B cell (primary cell): ENCODE results near the gene NR1D1. TPM values are rescaled to one million over a fixed set of nuclear protein-coding genes. Genes with fewer than 3 reads are reported as not detected.

ENCODE experiments used
- ATAC-seq: fragments of 200-7000 bp; cut with Tn5 transposase; one replicate; pipeline ENCODE4 v1.10.0; 2021; ENCODE audit warnings: low read depth, mild to moderate bottlenecking, moderate number of reproducible peaks, moderate library complexity
- CTCF ChIA-PET: fragments of 350-600 bp; sonication (Branson Sonifier 250); formaldehyde crosslinking; loops from one replicate; lab custom pipeline; 2021; ENCODE audit warnings: antibody characterized with exemption, inconsistent platforms; lab: Charles Lee
- POLR2A ChIA-PET: fragments of 350-600 bp; sonication (Branson Sonifier 250); formaldehyde crosslinking; loops from one replicate; lab custom pipeline; 2021; ENCODE audit warnings: antibody characterized with exemption; lab: Charles Lee
- DNase-seq: peaks from one replicate; pipeline ENCODE4 v3.0.0; 2013
- H2AFZ ChIP-seq: 2 replicates; pipeline ENCODE4 v1.6.1; 2012; ENCODE audit warnings: mild to moderate bottlenecking, low read depth, low read length; ENCODE audit not compliant: insufficient read depth, poor library complexity, severe bottlenecking
- H3K27ac ChIP-seq, 2 donors: 1 replicate in 1 of 2; 2 replicates in 1 of 2; pipeline ENCODE4 v1.5.1; 2012 to 2013; ENCODE audit warnings: low read length in 2 of 2, mild to moderate bottlenecking in 2 of 2, moderate library complexity in 1 of 2
- H3K27me3 ChIP-seq, 4 experiments: fragments of 200-600 bp in 1 of 4; sonication (generic) in 1 of 4; replicated peaks in 1 of 4; 1 replicate in 2 of 4; 2 replicates in 2 of 4; pipeline versions ENCODE4 v1.6.1 to v1.7.0; 2013 to 2016; ENCODE audit warnings: low read length in 3 of 4, mild to moderate bottlenecking in 2 of 4, mixed read lengths in 1 of 4, moderate library complexity in 1 of 4; ENCODE audit not compliant: insufficient read depth in 4 of 4, control insufficient read depth in 3 of 4; ENCODE audit errors: control extremely low read depth in 1 of 4
- H3K36me3 ChIP-seq, 2 experiments: replicated peaks in 1 of 2; 1 replicate in 1 of 2; 2 replicates in 1 of 2; pipeline versions ENCODE4 v1.6.1 to v1.7.1; 2013; ENCODE audit warnings: low read length in 1 of 2; ENCODE audit not compliant: insufficient read depth in 2 of 2, control insufficient read depth in 1 of 2; ENCODE audit errors: control extremely low read depth in 1 of 2, extremely low read depth in 1 of 2
- H3K4me1 ChIP-seq, 2 donors: fragments of 200-600 bp in 1 of 2; sonication (generic) in 1 of 2; 1 replicate in 1 of 2; 2 replicates in 1 of 2; pipeline versions ENCODE4 v1.5.1 to v1.6.1; 2013 to 2017; ENCODE audit warnings: low read length in 2 of 2; ENCODE audit not compliant: control insufficient read depth in 2 of 2, insufficient read depth in 2 of 2
- H3K4me2 ChIP-seq: replicated peaks from 2 replicates; pipeline ENCODE3; 2012; ENCODE audit warnings: mild to moderate bottlenecking, low read depth, low read length; ENCODE audit not compliant: poor library complexity, severe bottlenecking
- H3K4me3 ChIP-seq, 5 experiments: fragments of 200-600 bp in 1 of 5; sonication (generic) in 1 of 5; 1 replicate in 3 of 5; 2 replicates in 2 of 5; pipeline versions ENCODE4 v1.5.1 to v1.7.0; 2011 to 2016; ENCODE audit warnings: low read length in 4 of 5, mild to moderate bottlenecking in 4 of 5, low read depth in 2 of 5, control low read depth in 1 of 5, moderate library complexity in 1 of 5; ENCODE audit not compliant: insufficient read depth in 1 of 5; ENCODE audit errors: control extremely low read depth in 1 of 5, extremely low read depth in 1 of 5
- H3K79me2 ChIP-seq: fragments of 200-600 bp; sonication (generic); one replicate; pipeline ENCODE4 v1.6.0; 2016; ENCODE audit warnings: low read length; ENCODE audit not compliant: control insufficient read depth, insufficient read depth
- H3K9ac ChIP-seq: fragments of 200-600 bp; sonication (generic); 2 replicates; pipeline ENCODE4 v1.6.1; 2017; ENCODE audit warnings: mild to moderate bottlenecking, low read length, moderate library complexity
- H3K9me3 ChIP-seq, 3 donors: one replicate each; pipeline versions ENCODE4 v1.6.1 to v1.7.1; 2013; ENCODE audit warnings: low read length in 2 of 3; ENCODE audit not compliant: control insufficient read depth in 2 of 3, insufficient read depth in 1 of 3; ENCODE audit errors: control extremely low read depth in 1 of 3
- H4K20me1 ChIP-seq: 2 replicates; pipeline ENCODE4 v1.6.0; 2012; ENCODE audit warnings: mild to moderate bottlenecking, low read length; ENCODE audit not compliant: insufficient read depth, control insufficient read depth, poor library complexity, severe bottlenecking
- H3K27ac Mint-ChIP-seq: one replicate; pipeline ENCODE4 v1.8.0; 2021; ENCODE audit warnings: mixed read lengths
- H3K27me3 Mint-ChIP-seq: one replicate; pipeline ENCODE4 v1.8.0; 2021; ENCODE audit warnings: mixed read lengths
- H3K4me1 Mint-ChIP-seq: one replicate; pipeline ENCODE4 v1.8.0; 2021; ENCODE audit warnings: mixed read lengths
- H3K4me3 Mint-ChIP-seq: one replicate; pipeline ENCODE4 v1.8.0; 2021; ENCODE audit warnings: mixed read lengths
- H3K9me3 Mint-ChIP-seq: one replicate; pipeline ENCODE4 v1.8.0; 2022; ENCODE audit warnings: mixed read lengths; ENCODE audit not compliant: insufficient read depth
- EZH2 ChIP-seq: IDR thresholded peaks from 2 replicates; pipeline ENCODE4 v1.6.1; 2012; ENCODE audit warnings: borderline replicate concordance, low read depth, mild to moderate bottlenecking, moderate library complexity, low read length; ENCODE audit not compliant: insufficient read depth, poor library complexity, severe bottlenecking
- WGBS: methylation state at CpG from one replicate; pipeline ENCODE4 v1.1.5; 2013; ENCODE audit warnings: missing lambda C conversion rate; ENCODE audit not compliant: insufficient coverage; 5-methylcytosine and 5-hydroxymethylcytosine counted together
- intact Hi-C: fragments of 100-400 bp; cut with micrococcal nuclease; formaldehyde crosslinking; loops from one replicate; pipeline ENCODE4 v1.10.0; 2022
- polyA plus RNA-seq: library from polyadenylated mRNA; depleted of rRNA; stranded (reverse); fragments of >200 nt; gene quantifications from 2 replicates; pipeline ENCODE4 v1.2.3, GENCODE V29; 2012
- total RNA-seq, 2 donors: library from RNA; stranded (reverse); fragments of 120-200 nt in 1 of 2; gene quantifications; 1 replicate in 1 of 2; 2 replicates in 1 of 2; pipeline versions ENCODE4 v1.2.3 to v1.2.4, GENCODE V29; 2013 to 2022
- TF ChIP-seq, protein P1 (sequence below): fragments of 200-600 bp; IDR thresholded peaks from one replicate; pipeline ENCODE4 v1.8.0; 2022; ENCODE audit warnings: antibody characterized with exemption, mild to moderate bottlenecking

The NR1D1 gene
- total and polyA plus RNA-seq, 2 donors (not counting 1 experiment from before 2014, with no cell fraction given) = 6.7 to 7.7 TPM

- no peak overlapping the region for H3K4me3 Mint-ChIP-seq
- 96% methylated on average over 9 of the region's 18 CpGs for WGBS
- TF ChIP-seq, protein P1, sequence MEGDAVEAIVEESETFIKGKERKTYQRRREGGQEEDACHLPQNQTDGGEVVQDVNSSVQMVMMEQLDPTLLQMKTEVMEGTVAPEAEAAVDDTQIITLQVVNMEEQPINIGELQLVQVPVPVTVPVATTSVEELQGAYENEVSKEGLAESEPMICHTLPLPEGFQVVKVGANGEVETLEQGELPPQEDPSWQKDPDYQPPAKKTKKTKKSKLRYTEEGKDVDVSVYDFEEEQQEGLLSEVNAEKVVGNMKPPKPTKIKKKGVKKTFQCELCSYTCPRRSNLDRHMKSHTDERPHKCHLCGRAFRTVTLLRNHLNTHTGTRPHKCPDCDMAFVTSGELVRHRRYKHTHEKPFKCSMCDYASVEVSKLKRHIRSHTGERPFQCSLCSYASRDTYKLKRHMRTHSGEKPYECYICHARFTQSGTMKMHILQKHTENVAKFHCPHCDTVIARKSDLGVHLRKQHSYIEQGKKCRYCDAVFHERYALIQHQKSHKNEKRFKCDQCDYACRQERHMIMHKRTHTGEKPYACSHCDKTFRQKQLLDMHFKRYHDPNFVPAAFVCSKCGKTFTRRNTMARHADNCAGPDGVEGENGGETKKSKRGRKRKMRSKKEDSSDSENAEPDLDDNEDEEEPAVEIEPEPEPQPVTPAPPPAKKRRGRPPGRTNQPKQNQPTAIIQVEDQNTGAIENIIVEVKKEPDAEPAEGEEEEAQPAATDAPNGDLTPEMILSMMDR = no peak
- no peak for TF ChIP-seq EZH2
- Histone ChIP-seq H4K20me1 (no peaks in the 10 kb centered on the region), H3K4me2 (no peak overlapping the region), H3K27ac (no peak overlapping the region), H3K4me3 (no peak overlapping the region), H3K4me1 (peaks cover 18 to 27% of the 10 kb centered on the region in 2 donors), H2AFZ (no peak overlapping the region), H3K27me3 (no peaks in the 10 kb centered on the region), H3K9ac (no peak overlapping the region), H3K9me3 (peaks cover 0 to 1% (median 0%) of the 10 kb centered on the region in 3 donors), H3K36me3 (peaks cover 2 to 52% of the 10 kb centered on the region in 2 experiments), H3K79me2 (peaks cover 3% of the 10 kb centered on the region)
- ATAC-seq = no peak
- intact Hi-C loops = no loop called here
- H3K27me3 Mint-ChIP-seq = no peaks in the 10 kb centered on the region
- no peak overlapping the region for H3K27ac Mint-ChIP-seq
- ChIA-PET CTCF (interaction anchor here (0.7 to 5.0 kb wide), 4 partner anchors 16 to 64 kb away, joined by 3 to 40 read pairs (median 6); no protein-coding TSS in a partner anchor), POLR2A (interaction anchor here (0.6 kb wide), 2 partner anchors 38 to 40 kb away, joined by 7 to 9 read pairs; no protein-coding TSS in a partner anchor)
- no peak for DNase-seq
- peaks cover 28% of the 10 kb centered on the region for H3K4me1 Mint-ChIP-seq
- H3K9me3 Mint-ChIP-seq = no peaks in the 10 kb centered on the region
Observed at GRCh38 chr17:40091691-40092397, 8.5 kb downstream of the NR1D1 start.
